HG03571 (cell line): ENCODE results near the gene STX1B.

Experiments
- ATAC-seq: cut with Tn5 transposase; IDR thresholded peaks from one replicate; pipeline ENCODE4 v1.9.1; 2021; ENCODE audit not compliant: unreplicated experiment

The STX1B gene

DNA sequence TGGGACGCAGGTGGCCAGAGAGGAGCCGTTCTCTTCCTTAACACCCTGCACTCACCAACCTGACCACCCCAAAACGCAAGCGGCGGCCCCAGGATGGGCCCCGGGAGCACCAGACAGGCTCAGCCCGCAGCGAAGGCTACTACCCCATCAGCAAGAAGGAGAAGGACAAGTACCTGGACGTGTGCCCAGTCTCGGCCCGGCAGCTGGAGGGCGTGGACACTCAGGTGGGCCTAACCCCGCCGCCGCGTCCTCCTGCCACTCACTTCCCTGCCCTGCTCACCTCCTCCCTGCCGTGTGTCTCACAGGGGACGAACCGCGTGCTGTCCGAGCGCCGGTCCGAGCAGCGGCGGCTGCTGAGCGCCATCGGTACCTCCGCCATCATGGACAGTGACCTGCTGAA lies 30.0 kb downstream of the STX1B start:
- ATAC-seq = no peak

GRCh38 chr16:30980023-30980371 lies 30.4 kb downstream of the STX1B start:
- no peak for ATAC-seq

- no peak for ATAC-seq
Measured at GRCh38 chr16:30979170-30980022, 31.0 kb downstream of the STX1B start.

- ATAC-seq = no peak
Measured at GRCh38 chr16:30977502-30977901, 32.9 kb downstream of the STX1B start.

- ATAC-seq = no peak
Measured at GRCh38 chr16:30976486-30976885, 34.0 kb downstream of the STX1B start.

DNA sequence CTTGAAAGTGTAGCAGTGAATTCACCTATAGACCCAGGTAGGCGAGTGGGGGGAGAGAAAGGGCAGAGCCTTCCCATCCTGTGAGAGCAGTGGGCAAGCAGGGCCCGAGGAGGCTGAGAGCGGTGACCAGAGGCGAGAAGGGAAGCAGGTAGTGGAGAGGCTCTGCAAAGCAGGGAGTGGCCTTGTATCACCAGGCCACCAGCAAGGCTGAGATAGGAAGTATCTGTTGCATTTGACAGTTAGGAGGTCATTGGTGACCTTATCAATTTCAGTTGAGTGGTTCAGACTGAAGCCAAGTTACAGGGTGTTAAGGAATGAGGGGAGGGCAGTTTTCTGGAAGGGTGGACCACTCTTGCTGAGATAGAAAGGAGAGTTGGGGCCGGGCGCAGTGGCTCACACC lies 36.1 kb downstream of the STX1B start:
- ATAC-seq = no peak

DNA sequence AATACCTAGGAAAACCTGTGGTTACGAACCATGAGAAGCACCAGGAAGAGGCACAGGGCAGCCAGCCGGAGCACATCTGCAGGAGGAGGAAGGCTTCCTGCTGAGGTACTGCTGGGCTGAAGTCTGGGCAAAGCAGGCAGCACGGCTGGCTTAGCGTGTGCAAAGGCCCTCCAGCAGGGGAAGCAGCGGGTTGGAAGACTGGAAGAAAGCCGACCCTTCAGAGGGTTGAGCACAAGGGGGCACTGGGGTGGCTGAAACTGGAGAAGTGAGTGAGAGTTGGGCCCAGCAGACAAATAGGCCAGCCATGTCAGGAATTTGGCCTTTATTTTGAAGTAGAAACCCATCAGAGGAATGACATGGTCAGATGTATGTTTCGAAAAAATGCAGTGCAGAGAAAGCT lies 37.6 kb downstream of the STX1B start:
- ATAC-seq = no peak

GRCh38 chr16:30971298-30971697 lies 39.1 kb downstream of the STX1B start:
- no peak for ATAC-seq

DNA sequence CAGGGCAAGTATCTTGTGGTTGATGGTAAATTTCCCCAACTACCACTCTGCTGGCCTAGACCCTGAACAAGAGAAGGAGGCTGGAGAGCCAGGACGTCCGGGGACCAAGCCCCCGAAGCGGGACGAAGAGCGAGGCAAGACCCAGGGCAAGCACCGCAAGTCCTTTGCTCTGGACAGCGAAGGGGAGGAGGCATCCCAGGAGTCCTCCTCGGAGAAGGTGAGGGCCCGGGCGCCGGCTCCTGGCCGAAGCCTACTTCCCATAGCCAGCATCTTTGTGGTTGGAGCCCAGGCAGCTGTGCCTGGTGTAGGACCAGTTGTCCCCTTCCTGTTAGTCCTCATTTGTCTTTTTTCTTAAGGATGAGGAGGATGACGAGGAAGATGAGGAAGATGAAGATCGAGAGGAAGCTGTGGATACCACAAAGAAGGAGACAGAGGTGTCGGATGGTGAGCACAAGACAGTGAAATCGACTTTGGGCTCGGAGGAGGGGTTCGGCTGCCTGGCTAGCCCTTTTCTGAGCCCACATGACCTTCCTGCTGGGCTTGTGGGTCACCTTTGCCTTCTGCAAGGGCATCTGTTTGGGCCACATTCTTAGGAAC lies 41.1 kb downstream of the STX1B start:
- no peak for ATAC-seq

DNA sequence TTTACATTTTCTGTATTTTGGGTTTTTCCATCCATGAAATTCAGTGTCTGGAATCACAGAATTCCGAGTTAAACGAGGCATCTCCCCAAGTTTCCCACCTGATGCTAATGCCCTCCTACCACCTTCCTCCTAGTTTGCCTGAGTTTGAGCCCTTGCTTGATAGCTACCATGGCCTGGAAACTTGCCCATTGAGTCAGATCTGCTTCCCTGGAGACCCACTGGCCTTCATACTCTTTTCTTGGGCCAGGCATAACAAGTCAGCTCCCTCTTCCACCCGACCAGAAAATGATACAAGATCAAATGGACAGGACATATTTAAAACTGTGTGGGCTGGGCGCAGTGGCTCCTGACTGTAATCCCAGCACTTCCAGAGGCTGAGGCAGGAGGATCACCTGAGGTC lies 42.6 kb downstream of the STX1B start:
- no peak for ATAC-seq

DNA sequence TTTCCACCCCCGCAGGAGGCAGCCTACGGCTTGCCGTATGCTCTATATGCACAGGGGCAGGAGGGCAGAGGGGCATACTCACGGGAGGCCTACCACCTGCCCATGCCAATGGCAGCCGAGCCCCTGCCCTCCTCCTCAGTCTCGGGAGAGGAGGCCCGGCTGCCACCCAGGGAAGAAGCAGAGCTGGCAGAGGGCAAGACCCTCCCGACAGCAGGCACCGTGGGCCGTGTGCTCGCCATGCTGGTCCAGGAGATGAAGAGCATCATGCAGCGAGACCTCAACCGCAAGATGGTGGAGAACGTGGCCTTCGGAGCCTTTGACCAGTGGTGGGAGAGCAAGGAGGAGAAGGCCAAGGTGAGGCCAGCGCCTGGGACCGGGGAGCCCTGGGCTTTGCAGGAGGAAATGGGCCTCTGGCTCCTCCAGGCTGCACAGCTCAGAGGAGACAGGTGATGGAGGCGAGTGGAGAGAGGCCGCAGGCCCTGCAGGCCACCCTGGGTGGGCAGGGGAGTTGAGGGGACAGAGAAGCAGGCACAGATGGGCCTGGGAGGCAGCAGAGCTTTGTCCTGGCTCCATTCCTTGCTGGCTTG lies 44.3 kb downstream of the STX1B start:
- ATAC-seq = no peak

DNA sequence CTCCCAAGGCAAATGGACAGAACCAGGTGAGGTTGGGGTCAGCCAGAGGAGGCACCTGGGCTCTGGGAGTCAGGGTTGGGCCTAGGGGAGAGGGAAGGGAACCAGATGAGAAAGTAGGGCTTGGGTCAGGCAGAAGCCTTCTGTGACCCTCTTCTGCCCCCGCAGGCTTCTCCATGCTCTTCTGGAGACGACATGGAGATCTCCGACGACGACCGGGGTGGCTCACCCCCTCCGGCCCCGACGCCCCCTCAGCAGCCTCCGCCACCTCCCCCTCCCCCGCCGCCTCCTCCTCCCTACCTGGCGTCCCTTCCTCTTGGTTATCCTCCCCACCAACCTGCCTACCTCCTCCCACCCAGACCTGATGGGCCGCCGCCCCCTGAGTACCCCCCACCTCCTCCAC lies 45.0 kb downstream of the STX1B start:
- no peak for ATAC-seq

GRCh38 chr16:30964574-30965226 lies 45.7 kb downstream of the STX1B start:
- ATAC-seq = no peak

DNA sequence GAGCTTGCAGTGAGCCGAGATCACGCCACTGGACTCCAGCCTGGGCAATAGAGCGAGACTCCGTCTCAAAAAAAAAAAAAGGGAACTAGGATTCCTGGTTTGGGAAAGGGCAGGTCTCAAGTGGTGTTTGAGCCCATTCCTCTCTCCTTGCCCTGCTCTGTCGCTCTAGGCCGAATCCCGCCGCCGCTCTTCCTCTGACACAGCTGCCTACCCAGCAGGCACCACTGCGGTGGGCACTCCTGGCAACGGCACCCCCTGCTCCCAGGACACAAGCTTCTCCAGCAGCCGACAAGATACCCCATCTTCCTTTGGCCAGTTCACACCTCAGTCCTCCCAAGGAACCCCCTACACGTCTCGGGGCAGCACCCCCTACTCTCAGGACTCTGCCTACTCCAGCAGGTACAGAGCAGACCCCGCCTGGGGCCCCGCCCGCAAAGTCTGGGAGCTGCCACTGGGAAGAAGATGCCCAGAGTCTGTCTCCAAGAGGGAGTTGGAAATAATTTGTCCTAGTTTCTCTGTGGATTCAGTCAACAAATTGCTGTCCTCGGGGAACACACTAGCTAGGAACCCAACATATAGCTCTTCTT lies 46.4 kb downstream of the STX1B start:
- no peak for ATAC-seq

DNA sequence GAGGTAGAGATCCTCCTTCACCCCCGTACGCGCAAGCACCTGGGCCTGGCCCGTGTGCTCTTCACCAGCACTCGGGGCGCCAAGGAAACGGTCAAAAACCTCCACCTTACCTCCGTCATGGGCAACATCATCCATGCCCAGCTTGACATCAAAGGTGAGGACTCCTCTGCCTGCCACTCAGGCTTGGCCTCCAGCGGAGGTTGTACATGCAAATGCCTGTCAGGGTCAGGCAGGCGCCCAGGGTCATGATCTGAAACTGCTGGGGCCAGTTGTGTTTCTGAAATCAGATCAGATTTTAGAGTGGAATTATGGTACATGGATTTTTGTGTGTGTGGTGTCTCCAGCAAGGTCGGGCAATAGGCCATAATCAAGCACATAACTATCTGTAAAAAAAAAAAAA lies 49.1 kb downstream of the STX1B start:
- no peak for ATAC-seq

- peak; percentile 21 for ATAC-seq
Measured at GRCh38 chr16:30958175-30959079, 52.0 kb downstream of the STX1B start.

DNA sequence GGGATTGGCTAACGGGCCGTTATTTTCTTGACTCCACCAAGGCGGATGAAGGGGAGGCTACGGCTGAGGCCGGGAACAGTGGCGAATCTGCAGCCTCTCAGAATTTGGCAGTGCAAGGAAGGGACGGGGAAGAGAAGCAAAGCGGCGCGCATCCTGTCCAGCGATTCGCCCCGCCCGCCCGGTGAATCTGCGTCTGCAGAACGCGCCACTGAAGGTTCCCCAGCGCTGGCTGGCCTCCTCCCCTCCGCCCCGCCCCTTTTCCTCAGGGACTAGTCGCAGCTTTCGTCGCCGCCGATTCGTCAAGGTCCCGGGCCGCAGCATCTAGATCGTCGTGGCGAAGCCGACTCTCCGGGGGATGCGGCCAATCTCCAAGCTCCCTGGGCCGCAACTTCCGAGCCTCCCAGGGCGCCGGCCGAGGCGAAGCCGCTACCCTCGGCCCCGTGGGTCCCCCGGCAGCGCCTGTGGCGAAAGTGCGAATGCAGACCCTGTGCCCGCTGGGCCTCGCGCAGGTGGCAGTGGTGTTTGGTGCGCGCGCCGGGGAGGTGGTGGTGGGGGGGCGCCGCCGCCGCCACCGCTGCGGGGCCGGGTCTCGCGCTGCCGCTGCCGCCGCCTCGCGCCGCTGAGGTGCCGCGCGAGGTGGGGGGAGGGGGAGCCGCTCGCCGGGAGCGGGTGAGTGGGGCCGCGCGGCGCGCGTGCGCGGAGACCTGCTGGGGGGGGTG lies 52.8 kb downstream of the STX1B start, which contains the start of gene SETD1A:
Gene SETD1A, plus strand, starts transcription at position 299 of the 719 bp plus-strand sequence. CDS start 978 bp downstream, outside the sequence.
- ATAC-seq = peak; percentile 71

DNA sequence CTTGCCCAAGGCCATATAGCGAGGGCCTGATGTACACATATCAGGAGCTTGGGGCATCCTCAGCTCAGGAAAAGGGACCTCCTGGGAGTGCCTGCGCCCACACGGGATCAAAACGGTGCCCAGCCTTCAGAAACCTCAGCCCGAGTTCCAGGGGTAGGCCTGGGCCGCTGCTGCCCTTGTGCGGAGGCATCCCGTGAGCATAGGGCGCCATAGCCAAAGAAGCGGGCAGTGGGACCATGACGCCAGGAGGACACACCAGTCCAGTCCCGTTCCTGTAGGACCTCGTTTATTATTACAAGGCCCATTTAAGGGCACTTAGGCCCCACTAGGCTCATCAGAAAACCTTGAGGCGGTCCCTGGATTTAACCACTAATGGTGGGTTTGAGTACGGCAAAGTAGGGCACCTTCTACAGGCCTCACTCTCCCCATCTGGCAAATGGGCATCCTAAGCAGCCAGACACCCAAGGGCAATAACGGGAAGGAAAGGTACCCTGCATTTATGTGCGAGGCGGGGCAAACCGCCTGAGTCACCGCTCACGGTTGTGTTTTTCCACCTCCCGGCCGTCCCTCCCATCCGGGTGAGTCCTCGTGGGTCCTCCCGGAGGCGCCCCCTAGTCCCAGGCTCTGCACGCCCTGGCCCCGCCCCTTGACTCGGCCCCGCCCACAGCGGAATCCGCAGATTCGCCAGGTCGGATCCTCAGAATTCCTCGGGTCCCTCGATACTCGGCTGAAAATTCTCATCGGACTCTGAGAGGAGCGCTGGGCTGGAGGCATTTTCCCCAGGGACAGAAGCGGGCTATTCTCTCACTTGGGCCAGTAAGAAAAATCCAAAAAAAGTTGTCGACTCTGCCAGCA lies 53.6 kb downstream of the STX1B start:
- no peak for ATAC-seq

DNA sequence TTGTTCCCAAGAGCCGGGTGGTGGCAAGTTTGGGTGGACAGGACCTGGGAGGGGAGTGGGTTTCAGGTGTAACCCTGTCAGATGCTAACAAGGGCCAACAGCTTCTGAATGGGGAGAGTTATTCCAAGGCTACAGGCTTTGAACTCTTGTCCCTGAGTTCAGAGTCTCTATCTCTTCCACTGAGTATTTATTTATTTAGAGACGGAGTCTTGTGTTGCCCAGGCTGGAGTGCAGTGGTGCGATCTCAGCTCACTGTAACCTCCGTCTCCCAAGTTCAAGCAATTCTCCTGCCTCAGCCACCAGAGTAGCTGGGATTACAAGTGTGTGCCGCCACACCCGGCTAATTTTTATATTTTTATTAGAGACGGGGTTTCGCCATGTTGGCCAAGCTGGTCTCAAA lies 55.4 kb downstream of the STX1B start:
- ATAC-seq = no peak
